T47D (cell line): ENCODE measurements around the gene STAB1.

Experiments used
- DNase-seq, 2 experiments: peaks; one replicate each; pipeline versions ENCODE4 v3.0.0 to v3.0.0-alpha.2; 2011 to 2012; ENCODE audit warnings: low read depth in 1 of 2, low spot score in 1 of 2
- JUND ChIP-seq: IDR thresholded peaks from 2 replicates; pipeline ENCODE4 v1.6.1; 2012; ENCODE audit warnings: low read depth
- in situ Hi-C: cut with HindIII; loops from 2 replicates; pipeline ENCODE4 v1.10.0; 2016; ENCODE audit warnings: low sequenced_read_pairs, low pct_unique_long_range_greater_than_20kb

STAB1 gene

GRCh38 chr3:52509753-52510328, 14.7 kb downstream of the STAB1 start:
- no peak for TF ChIP-seq JUND
- no peak for DNase-seq
- in situ Hi-C loops: no loop called here

GRCh38 chr3:52511509-52511908, 16.4 kb downstream of the STAB1 start:
- no peak for TF ChIP-seq JUND
- in situ Hi-C loops: no loop called here
- DNase-seq: no peak

- no peak for TF ChIP-seq JUND
- DNase-seq: no peak
- in situ Hi-C loops: no loop called here
These were observed 17.0 kb downstream of the STAB1 start for GRCh38 chr3:52512105-52512504.

- DNase-seq: no peak
- in situ Hi-C loops: no loop called here
- no peak for TF ChIP-seq JUND
These were observed 17.6 kb downstream of the STAB1 start for GRCh38 chr3:52512727-52513126.

GRCh38 chr3:52513281-52513680, 18.1 kb downstream of the STAB1 start:
- in situ Hi-C loops: no loop called here
- no peak for TF ChIP-seq JUND
- DNase-seq: no peak

- in situ Hi-C loops: no loop called here
- no peak for TF ChIP-seq JUND
- no peak for DNase-seq
These were observed 19.4 kb downstream of the STAB1 start for GRCh38 chr3:52514576-52514975.

GRCh38 chr3:52515192-52515591, 20.1 kb downstream of the STAB1 start:
- TF ChIP-seq JUND: no peak
- DNase-seq: no peak
- in situ Hi-C loops: no loop called here

GRCh38 chr3:52516509-52517195, 21.5 kb downstream of the STAB1 start:
- no peak for TF ChIP-seq JUND
- in situ Hi-C loops: no loop called here
- no peak for DNase-seq

- no peak for TF ChIP-seq JUND
- in situ Hi-C loops: no loop called here
- no peak for DNase-seq
These were observed 22.9 kb downstream of the STAB1 start for GRCh38 chr3:52517796-52518722.

- in situ Hi-C loops: no loop called here
- DNase-seq: peak in 1 of 2 experiments; percentile 69
- no peak for TF ChIP-seq JUND
These were observed 23.7 kb downstream of the STAB1 start for GRCh38 chr3:52518723-52519444.

- TF ChIP-seq JUND: no peak
- in situ Hi-C loops: no loop called here
- no peak for DNase-seq
These were observed 24.5 kb downstream of the STAB1 start for GRCh38 chr3:52519445-52520140.

GRCh38 chr3:52520141-52520667, 25.1 kb downstream of the STAB1 start:
- in situ Hi-C loops: no loop called here
- no peak for DNase-seq
- TF ChIP-seq JUND: no peak
